ENCODE measurements around the gene ENC1. TPM values are rescaled to one million over a fixed set of nuclear protein-coding genes. Genes with fewer than 3 reads are reported as not detected.

Gene ENC1
- total and polyA plus RNA-seq, 10 of the 15 experiments (the other 5 are each of a cell fraction or from before 2014, with no cell fraction given), result 8.2 to 55.5 (median 32.1) TPM

DNA sequence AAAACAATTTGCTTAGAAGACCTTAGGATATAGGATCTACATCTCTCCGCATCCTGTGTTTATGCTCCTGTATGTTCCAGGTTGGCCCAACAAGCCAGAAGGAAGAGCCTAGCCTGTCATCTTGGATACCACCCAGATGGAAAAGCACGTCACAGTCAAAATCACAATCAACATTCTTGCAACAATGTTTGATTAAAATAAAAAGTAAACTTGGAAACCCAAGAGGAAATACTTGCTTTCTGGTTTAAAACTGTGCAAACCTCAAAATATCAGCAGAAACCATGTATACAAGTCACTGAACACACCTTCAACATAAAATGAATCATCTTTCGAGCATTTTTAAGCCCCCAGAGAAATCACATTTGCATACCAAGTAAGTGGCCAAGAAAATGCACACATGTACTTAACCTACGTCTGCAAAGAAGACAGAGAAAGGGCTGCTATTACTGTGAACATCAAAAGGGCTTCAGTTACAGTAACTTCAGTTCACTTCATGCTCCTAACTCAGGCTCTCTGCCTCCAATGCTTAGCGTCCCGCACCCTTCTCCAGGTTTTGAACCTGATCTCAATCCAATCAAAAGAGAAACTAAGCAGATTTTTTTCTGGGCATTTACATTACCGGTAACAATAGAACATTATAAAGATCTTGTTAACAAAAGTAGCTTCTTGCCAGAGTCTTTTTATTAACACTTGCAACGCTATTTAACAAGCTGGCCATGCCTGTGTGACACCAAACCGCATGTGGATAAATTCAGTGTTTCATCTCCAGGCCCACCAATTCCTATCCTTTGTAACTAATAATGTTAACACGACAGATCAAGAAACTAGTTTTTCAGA is 1.3 kb downstream of the ENC1 start (continued):
- TF ChIP-seq, protein P1, sequence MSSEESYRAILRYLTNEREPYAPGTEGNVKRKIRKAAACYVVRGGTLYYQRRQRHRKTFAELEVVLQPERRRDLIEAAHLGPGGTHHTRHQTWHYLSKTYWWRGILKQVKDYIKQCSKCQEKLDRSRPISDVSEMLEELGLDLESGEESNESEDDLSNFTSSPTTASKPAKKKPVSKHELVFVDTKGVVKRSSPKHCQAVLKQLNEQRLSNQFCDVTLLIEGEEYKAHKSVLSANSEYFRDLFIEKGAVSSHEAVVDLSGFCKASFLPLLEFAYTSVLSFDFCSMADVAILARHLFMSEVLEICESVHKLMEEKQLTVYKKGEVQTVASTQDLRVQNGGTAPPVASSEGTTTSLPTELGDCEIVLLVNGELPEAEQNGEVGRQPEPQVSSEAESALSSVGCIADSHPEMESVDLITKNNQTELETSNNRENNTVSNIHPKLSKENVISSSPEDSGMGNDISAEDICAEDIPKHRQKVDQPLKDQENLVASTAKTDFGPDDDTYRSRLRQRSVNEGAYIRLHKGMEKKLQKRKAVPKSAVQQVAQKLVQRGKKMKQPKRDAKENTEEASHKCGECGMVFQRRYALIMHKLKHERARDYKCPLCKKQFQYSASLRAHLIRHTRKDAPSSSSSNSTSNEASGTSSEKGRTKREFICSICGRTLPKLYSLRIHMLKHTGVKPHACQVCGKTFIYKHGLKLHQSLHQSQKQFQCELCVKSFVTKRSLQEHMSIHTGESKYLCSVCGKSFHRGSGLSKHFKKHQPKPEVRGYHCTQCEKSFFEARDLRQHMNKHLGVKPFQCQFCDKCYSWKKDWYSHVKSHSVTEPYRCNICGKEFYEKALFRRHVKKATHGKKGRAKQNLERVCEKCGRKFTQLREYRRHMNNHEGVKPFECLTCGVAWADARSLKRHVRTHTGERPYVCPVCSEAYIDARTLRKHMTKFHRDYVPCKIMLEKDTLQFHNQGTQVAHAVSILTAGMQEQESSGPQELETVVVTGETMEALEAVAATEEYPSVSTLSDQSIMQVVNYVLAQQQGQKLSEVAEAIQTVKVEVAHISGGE (CRISPR knock-in tag; IDR thresholded peaks at IDR 0.05), result no peak
- TF ChIP-seq PRDM15 (CRISPR knock-in tag; IDR thresholded peaks at IDR 0.05), result no peak
- TF ChIP-seq EP300 (IDR thresholded peaks at IDR 0.05; ENCODE audit: borderline replicate concordance in 1 of 2, control insufficient read depth in 1 of 2, low read depth in 2 of 2, low read length in 2 of 2), result 0 out of 4 replicates have a peak, but pooled peaks have one; percentile 11 to 22
- no peak for TF ChIP-seq PAX8 (IDR thresholded peaks at IDR 0.05)
- no peak for TF ChIP-seq SREBF2 (IDR thresholded peaks at IDR 0.05; ENCODE audit: low read length)
- no peak for TF ChIP-seq KLF5 (IDR thresholded peaks at IDR 0.05; ENCODE audit: partially characterized antibody)
- peak; percentile 98 for TF ChIP-seq POU2F2 (IDR thresholded peaks at IDR 0.05; ENCODE audit: borderline replicate concordance, low read depth, low read length)
- no peak for TF ChIP-seq TCF3 (IDR thresholded peaks at IDR 0.05; ENCODE audit: borderline replicate concordance, insufficient read depth, low read depth, low read length)
- TF ChIP-seq TAF1 (IDR thresholded peaks at IDR 0.05; ENCODE audit: borderline replicate concordance, low read depth, low read length), result no peak; the same call in 1 of the 2 replicates
- peak; percentile 55; the same call in 1 of the 2 replicates for TF ChIP-seq ATF7 (IDR thresholded peaks at IDR 0.05; ENCODE audit: low read depth)
- no peak for TF ChIP-seq HSF1 (IDR thresholded peaks at IDR 0.05; ENCODE audit: low read depth, low read length)
- TF ChIP-seq ZNF274 (IDR thresholded peaks at IDR 0.05; ENCODE audit: insufficient read depth, insufficient read length), result no peak
- no peak for TF ChIP-seq RCOR1 (conservative IDR thresholded peaks at IDR 0.05; ENCODE audit: low read depth, low read length)
- TF ChIP-seq, protein P2, sequence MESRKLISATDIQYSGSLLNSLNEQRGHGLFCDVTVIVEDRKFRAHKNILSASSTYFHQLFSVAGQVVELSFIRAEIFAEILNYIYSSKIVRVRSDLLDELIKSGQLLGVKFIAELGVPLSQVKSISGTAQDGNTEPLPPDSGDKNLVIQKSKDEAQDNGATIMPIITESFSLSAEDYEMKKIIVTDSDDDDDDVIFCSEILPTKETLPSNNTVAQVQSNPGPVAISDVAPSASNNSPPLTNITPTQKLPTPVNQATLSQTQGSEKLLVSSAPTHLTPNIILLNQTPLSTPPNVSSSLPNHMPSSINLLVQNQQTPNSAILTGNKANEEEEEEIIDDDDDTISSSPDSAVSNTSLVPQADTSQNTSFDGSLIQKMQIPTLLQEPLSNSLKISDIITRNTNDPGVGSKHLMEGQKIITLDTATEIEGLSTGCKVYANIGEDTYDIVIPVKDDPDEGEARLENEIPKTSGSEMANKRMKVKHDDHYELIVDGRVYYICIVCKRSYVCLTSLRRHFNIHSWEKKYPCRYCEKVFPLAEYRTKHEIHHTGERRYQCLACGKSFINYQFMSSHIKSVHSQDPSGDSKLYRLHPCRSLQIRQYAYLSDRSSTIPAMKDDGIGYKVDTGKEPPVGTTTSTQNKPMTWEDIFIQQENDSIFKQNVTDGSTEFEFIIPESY (IDR thresholded peaks at IDR 0.05), result no peak
- no peak for TF ChIP-seq HCFC1 (IDR thresholded peaks at IDR 0.05; ENCODE audit: low read length)

Measured in GM12878 (cell line).